Activated CD8-positive, alpha-beta memory T cell treated with anti-CD3 and anti-CD28 coated beads for 24 hours (primary cell): ENCODE measurements around the gene CYP26C1.
A peak's percentile ranks its signal among the peaks of the same experiment; 100 is the strongest.

Experiments
- DNase-seq: peaks from one replicate; pipeline ENCODE4 v3.0.0-alpha.2; 2020

The CYP26C1 gene, protein sequence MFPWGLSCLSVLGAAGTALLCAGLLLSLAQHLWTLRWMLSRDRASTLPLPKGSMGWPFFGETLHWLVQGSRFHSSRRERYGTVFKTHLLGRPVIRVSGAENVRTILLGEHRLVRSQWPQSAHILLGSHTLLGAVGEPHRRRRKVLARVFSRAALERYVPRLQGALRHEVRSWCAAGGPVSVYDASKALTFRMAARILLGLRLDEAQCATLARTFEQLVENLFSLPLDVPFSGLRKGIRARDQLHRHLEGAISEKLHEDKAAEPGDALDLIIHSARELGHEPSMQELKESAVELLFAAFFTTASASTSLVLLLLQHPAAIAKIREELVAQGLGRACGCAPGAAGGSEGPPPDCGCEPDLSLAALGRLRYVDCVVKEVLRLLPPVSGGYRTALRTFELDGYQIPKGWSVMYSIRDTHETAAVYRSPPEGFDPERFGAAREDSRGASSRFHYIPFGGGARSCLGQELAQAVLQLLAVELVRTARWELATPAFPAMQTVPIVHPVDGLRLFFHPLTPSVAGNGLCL

DNA sequence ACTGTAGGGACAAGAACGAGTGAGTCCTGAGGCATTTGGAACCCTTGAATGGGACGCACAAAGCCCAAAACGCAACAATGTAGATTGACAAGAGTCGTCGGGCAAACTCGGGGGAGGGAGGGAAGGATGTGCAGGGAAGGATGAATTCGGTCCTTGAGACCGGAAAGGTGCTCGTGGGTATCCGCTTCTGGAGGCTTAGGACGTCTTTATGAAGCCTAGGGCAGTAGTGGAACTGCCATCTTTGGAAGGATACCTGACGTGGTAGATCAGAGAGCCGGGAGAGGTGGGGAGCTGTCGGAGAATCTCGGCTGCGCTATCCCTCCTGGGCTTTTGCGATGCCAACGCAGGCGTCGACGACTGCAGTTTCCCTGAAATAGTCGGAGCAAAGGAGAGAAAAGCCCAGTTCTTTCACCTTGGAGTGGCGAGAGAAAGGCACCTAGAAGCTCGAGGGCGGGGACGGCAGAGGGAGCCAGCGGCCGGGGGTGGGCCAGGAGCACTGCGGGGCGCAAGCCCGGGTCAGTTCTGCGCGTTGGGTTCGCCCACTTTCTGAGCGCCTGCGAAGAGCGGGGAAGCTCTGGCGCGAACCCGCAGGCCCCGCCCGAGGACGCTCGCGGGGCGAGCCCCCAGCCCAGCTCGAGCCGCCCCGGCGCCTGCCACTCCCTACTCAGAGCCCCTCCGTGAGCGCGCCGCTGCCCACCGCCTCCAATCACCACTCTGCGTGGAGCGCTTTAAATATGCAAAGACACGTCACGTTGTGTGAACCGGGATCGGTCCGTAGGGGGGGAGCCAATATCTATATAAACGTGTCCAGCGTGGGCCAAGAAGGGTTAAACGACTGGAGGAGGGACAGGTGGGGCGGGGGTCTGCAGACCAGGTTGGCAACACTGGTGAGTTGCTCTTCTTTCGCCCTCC, at the start of gene CYP26C1:
TSS of gene CYP26C1 (plus strand) at position 824 of the 912 bp plus-strand sequence. CDS start 466 bp downstream, outside the sequence.
- DNase-seq: no peak

DNA sequence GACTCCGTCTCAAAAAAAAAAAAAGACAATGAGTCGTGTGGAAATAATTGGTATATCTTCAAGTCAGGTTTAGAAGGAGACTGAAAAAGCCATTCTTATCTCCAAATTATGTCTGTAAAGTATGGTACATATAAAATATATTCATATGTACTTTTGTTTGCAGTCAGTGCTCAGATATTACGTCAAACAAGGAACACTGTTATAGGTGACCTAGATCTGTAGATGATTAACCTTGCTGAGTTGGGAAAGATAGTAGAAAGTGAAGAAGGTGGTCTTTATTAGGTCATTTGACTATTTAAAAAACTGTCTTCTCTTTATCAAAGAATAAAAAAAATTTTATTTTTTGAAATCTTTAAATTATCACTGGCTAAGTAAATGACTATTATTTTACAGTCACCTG, 44.9 kb upstream of the CYP26C1 start:
- DNase-seq: no peak

DNA sequence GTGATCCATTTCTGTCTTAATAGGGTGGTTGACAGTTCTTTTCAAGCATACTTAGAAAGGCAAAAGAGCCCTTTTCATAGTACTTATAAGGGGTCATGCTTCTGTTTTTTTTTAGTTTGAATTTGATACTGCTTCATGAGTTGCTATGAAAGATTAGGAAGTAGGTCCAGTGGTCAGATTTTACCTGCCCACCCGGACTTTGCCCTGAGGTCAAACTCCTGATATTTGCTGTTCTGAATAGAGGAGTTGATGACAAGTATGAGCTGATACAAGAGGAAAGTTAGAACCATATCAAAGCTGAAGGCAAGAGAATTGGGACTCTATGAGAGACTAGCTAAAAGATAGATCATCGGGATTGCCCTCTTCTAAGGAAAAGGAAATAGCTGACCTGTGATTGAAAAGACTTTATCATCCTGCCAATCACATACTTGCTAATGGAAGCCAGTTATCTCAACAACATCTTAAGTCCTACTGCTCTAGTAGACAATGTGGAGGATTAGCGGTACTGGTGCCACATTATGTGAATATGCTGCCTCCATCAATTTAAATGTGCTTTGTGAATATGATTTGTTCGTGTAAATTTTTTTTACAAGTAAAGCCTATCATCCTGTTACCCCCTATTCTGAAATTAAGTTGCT, 37.5 kb upstream of the CYP26C1 start:
- DNase-seq: no peak

DNA sequence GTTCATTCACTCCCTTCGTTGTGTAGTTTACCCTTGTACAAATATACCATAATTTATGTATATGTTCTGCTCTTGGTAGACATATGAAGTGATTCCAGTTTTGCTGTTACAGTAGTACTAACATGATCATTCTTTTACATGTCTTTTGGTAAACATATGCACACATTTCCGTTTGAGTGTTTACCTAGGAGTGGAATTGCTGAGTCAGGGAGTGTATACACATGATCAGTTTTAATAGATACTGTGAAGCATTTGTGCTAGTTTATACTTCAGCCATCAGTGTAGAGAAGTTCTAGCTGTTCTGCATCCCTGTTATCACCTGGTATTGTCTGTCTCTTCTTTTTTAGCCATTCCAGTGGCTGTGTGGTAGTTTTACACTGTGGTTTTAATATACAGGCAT, 34.5 kb upstream of the CYP26C1 start:
- DNase-seq: no peak

DNA sequence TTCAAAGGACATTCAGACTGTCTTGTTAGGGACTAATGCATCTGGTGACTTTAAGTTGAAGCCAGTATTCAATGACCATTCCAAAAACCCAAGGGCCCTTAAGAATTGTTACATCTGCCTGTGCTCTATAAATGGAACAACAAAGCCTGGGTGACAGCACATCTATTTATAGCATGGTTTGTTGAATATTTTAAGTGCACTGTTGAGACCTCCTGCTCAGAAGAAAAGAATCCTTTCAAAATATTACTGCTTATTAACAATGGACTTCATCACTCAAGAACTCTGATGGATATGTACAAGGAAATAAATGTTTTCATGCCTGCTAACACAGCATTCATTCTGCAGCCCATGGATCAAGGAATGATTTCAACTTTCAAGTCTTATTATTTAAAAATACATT, 33.1 kb upstream of the CYP26C1 start:
- no peak for DNase-seq

DNA sequence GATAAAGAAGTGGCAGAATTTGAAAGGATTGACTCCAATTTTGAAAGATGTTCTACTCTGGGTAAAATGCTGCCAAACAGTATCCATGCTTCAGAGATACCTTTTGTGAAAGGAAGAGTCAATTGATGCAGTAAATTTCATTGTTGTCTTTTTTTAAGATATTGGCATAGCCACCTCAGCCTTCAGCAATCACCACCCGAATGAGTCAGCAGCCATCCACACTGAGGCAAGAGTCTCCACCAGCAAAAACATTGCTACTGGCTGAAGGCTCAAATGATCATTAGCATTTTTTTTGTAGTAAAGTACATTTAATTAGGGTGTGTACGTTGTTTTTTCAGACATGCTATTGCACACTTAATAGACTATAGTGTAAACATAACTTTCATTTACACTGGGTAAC, 31.7 kb upstream of the CYP26C1 start:
- no peak for DNase-seq

DNA sequence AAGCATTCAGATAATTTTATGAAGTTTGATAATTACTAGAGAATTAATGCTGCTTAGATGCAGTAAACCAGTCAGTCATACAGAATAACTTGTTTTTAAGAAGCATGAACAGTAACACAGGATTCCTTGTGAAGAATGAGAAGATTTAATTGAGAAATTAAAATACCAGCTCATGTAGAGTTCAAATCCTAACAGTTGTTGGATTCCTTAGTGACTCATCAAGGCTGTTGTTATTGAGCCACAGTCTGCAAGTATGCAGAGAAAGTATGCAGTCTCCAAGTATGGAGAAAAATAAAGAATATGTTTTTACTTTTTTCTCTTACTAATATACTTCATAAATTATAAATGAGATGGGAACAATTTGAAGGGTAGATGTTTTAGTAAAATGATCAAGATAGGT, 30.2 kb upstream of the CYP26C1 start:
- DNase-seq: no peak

DNA sequence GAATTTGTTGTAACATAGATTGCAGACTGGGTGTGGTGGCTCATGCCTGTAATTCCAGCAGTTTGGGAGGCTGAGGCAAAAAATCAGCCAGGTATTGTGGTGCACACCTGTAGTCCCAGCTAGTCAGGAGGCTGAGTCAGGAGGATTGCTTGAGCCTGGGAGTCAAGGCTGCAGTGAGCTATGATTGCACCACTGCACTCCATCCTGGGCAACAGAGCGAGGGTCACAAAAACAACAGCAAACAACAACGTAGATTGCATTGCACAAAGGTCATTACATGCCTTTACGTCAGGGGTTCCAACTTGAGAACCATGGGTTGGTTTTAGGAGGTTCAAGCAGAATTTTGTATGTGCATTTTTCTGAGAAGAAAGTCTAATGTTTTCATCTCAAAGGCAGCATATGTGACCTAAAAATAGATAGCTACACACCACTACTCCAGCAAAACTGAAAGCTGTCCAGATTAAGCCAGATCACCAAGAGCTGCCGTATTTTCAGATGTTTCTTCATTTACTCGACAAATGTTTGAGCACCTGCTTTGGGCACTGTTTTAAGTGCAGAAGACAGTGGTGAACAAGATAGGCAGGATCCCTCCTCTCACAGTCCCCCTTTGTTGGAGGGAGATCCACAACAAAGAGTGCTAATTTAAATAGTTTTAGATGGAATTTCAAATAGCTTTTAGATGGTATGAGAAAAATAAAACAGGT, 28.3 kb upstream of the CYP26C1 start:
- DNase-seq: no peak

DNA sequence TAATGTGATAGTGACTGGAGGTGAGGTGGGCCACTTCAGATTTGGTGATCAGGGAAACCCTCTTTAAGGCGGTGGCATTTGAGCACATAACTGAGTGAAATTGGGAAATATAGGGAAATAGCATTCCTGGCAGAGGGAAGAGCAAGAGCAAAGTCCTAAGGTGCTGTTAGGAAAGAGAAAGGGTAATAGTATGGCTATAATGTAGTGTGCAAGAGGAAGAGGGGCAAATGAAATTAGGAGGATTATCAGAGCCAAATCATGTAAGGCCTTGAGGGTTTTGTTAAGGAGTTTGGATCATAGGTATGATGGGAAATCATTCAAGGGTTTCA, 27.8 kb upstream of the CYP26C1 start:
- DNase-seq: no peak

DNA sequence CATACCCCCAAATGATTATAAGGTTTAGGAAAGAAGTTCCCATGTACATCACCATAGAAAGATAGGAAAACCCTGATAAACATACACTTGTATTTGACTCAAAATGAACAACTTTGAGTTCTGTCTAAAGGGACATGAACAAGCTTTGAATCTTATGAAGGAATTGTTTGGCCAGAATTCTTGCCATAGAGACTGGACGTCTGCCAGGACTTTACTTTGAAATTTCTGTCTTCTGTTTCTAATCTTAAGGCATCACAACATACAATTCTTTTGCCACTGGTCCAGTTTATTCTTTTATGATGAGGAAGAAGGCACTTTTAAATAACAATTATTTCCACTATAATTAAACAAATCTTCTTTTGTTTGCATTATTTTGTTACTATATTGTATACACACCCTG, 26.2 kb upstream of the CYP26C1 start:
- DNase-seq: no peak

DNA sequence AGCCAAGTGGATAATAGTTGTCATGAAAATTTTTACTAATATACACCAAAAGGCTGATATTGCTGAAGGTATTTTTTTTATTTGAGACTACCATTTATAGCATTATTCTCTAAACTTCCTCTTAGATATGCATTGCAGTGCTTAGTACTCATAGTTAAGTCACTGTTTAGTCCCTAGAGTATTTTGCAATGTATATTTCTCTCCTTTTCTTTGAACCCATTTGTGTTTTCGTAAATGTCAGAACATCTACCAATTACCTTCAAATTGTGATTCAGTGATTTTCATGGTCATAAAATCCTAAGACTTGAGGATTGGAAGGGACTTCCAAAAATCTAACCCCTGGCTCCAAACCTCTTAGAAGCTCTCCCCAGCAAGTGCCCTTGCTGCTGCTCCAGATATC, 21.5 kb upstream of the CYP26C1 start:
- DNase-seq: no peak

DNA sequence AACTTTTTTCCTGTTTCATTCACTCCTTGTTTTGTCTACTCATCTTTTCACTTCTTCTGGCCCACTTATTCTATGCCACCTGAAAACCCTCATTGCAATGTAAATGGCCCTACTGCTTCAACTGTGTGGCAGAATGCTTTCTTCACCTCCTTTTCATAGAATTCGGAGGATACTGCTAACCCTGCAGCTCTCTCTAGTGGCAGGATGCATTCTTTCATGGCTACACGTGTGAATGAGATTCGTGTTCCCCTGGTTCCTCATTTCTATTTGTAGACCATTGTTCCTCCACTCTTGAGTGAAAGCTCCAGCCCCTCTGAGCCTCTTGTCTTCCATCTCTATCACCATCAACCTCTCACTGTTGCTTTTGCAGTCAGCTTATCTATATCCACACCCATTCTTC, 20.9 kb upstream of the CYP26C1 start:
- no peak for DNase-seq

DNA sequence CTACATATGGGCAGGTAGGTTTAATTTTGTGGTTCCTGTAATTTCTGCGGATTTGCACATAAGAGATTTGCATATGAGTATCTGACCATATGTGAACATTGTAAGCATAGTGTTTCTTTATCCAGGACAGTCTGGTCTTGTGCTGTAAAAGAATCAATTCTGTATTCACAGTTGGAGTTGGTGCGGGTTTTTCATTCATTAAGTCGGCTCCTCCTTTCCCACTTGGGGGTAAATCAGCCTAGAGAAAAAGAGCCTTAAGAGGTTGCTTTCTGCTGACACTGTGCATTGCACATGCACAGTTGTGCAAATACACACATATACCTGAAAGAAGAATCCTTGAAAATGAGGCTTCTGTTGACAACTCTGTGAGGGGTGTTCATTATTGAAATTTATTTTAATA, 6.1 kb upstream of the CYP26C1 start:
- DNase-seq: no peak

DNA sequence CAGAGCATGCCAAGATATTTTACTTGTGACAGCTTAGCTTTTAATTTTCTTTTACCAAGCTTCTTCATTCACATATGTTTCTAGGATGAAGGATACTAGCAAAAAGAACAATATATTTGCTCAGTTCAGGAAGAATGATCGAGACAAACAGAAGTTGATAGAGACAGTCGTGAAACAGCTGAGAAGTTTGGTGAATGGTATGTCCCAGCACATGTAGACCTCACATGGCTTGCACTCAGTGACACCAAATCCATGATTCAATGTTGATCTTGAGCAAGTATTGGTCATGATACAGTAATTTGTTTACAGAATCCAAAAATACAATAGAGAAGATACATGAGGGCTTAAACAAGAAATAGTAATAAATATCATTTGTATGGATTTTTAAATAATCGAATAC, 2.5 kb upstream of the CYP26C1 start:
- no peak for DNase-seq

DNA sequence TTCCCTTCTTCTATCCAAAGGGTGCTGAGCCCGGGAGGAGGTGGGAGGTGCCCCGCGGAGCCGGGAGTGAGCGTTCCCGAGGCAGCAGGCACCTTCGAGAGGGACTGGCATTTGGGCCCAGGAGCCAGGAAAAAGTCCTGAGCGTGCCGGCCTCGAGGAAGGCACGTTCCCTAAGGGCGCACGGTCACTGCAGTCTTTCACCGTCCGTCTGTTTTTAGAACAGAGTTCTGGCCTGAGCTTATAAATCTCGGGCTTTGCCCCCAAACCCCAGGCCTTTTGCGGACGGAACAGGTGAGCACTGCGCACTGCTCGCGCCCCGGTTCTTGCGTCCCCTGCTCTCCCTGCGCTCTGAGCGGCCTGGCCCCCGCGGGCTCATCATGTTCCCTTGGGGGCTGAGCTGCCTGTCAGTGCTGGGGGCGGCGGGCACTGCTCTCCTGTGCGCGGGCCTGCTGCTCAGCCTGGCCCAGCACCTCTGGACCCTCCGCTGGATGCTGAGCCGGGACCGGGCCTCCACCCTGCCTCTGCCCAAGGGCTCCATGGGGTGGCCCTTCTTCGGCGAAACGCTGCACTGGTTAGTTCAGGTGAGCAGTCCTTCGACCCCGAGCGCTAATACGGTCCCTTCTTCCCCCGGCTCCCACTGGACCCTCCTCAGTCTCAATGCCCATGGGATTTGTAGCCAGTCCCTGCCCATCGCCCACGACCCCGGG, 442 bp downstream of the CYP26C1 start:
- DNase-seq: no peak

DNA sequence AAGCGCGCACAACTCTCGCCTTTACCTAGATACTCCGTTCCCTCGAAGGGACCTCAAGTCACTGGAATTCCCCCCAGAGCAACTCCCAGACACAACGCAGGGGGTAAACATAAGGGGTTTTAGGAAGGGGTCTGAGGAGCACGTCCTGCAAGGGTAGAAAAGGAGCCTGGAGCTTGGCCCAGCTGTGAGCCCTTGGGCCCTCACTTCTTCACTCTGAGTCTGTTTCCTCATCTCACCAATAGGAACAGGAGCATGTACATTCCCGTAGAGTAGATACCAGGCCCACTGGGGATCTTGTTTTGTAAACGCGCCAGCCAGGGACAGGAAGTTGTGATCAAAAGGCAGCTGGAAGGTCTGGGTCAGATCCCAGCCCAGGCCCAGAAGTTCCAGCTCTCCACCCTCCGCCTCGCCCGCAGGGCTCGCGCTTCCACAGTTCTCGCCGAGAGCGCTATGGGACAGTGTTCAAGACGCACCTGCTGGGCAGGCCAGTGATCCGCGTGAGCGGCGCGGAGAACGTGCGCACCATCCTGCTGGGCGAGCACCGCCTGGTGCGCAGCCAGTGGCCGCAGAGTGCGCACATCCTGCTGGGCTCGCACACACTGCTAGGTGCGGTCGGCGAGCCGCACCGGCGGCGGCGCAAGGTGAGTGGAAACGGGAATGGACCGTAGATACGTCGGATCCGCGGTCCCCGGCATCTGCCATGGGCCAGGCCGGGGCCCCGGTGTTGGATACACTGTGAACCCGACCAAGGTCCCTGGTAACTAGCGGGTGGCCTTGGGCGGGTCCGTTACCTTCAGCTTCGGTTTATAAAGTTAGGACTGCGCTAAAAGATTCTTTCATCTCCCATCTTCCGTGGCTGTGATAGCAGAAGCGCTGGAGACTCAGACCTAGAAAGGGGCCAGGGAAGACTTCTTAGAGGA, 1.3 kb downstream of the CYP26C1 start:
- peak; percentile 63 for DNase-seq

DNA sequence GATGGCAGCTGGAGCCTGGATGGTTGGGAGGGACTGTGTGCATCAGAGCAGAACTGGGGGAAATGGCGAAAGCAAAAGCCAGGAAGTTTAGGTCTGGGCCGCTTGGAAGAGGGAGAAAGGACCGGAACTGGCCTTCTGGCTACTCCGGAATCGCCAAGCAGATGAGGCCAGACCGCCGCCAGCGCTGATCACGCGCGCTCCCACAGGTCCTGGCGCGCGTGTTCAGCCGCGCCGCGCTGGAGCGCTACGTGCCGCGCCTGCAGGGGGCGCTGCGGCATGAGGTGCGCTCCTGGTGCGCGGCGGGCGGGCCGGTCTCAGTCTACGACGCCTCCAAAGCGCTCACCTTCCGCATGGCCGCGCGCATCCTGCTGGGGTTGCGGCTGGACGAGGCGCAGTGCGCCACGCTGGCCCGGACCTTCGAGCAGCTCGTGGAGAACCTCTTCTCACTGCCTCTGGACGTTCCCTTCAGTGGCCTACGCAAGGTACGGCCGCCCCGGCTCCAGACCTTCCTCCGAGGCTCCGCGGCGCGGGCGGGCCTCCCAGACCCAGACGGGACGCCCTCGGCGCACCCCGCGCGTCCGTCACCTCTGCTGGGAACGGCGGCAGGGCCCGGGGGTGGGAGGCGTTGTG, 2.0 kb downstream of the CYP26C1 start:
- peak; percentile 72 for DNase-seq

DNA sequence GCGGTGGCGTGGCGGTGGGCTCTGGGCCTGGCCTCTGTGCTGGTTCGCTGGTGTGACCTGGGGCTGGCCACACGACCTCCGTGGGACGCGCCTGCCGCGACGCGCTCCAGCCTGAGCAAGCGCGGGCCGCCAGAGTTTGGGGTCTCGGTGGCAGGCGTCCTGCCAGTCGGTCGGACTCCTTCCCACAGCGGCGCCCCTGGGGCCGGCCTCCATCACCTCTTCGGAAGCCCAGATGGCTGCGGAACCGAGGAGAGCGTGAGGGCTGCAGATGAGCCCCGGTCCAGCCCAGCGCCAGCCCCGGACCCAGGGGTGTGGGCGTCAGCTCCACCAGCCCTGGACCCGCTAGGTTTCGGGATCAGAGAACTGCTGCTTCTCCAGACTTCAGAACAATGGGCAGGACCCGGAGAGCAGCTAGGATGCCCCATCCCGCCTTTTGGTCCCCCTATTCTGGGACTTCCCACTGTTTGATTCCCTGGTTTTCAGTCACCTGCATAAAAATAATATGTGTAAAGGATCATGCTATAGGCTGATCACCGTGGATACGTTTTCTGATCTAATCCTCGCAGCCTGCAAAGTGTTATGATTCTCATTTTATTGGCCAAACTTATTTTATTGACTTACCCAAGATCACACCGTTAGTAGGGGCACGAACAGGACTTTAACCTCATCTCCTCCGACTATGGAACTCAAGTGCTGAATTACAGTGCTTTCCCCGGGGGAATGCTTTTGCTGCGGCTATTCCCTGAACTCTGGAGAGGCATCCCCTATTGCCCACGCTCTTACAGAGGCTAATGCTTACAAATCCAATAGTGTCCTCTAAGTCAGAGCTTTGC, 2.8 kb downstream of the CYP26C1 start:
- no peak for DNase-seq

DNA sequence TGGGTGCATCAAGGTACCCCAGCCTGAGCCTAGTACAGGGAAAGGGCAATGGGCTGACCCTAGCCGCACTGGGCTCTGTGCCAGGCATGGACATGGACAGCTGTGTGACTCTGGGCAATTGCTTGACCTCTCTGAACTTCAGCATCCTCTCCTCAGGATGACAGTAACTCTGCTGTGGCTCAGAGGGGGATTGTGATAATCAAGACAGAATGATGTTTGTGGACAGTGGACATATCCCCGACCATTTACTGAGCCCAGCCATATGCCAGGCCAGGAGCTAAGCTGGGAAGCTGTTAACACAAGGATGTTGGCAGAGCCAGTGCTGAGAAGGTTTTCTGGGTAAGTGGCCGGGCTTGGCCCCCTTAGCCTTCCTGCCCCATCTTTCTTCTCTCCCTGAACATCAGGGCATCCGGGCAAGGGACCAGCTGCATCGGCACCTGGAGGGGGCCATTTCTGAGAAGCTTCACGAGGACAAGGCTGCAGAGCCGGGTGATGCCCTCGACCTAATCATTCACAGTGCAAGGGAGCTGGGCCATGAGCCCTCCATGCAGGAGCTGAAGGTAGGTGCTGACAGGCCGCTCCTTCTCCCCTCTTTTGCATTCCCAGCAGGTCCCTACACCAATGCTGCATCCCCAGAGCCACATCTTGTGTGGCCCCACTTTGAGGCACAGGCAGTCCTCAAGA, 3.5 kb downstream of the CYP26C1 start:
- no peak for DNase-seq
